ACC112 (cell line): ENCODE measurements around the gene GBA3.

Experiments used
- H2AFZ ChIP-seq: fragments of 200-600 bp; sonication (generic); one replicate; pipeline ENCODE4 v1.6.0; 2017; ENCODE audit warnings: antibody characterized with exemption, low read length; ENCODE audit not compliant: unreplicated experiment
- H3K27ac ChIP-seq: fragments of 200-600 bp; sonication (generic); 2 replicates; pipeline ENCODE4 v1.5.1; 2014; ENCODE audit warnings: low read depth, mild to moderate bottlenecking, antibody characterized with exemption, low read length, moderate library complexity
- H3K27me3 ChIP-seq: fragments of 200-600 bp; sonication (generic); 2 replicates; pipeline ENCODE4 v1.6.1; 2014; ENCODE audit warnings: mild to moderate bottlenecking, antibody characterized with exemption, low read length, moderate library complexity, mixed read lengths; ENCODE audit not compliant: insufficient read depth
- H3K36me3 ChIP-seq: fragments of 200-600 bp; sonication (generic); 2 replicates; pipeline ENCODE4 v1.6.1; 2016; ENCODE audit warnings: mild to moderate bottlenecking, antibody characterized with exemption, low read length, moderate library complexity, mixed read lengths; ENCODE audit not compliant: insufficient read depth
- H3K4me1 ChIP-seq: fragments of 200-600 bp; sonication (generic); one replicate; pipeline ENCODE4 v1.6.1; 2016; ENCODE audit warnings: low read length, mixed read lengths; ENCODE audit not compliant: insufficient read depth, unreplicated experiment, control insufficient read depth
- H3K4me3 ChIP-seq: fragments of 200-600 bp; sonication (generic); 2 replicates; pipeline ENCODE4 v1.5.1; 2014; ENCODE audit warnings: mild to moderate bottlenecking, low read depth, low read length
- H3K79me2 ChIP-seq: fragments of 200-600 bp; sonication (generic); one replicate; pipeline ENCODE4 v1.6.0; 2016; ENCODE audit warnings: low read length; ENCODE audit not compliant: control insufficient read depth, unreplicated experiment, insufficient read depth

Gene GBA3

DNA sequence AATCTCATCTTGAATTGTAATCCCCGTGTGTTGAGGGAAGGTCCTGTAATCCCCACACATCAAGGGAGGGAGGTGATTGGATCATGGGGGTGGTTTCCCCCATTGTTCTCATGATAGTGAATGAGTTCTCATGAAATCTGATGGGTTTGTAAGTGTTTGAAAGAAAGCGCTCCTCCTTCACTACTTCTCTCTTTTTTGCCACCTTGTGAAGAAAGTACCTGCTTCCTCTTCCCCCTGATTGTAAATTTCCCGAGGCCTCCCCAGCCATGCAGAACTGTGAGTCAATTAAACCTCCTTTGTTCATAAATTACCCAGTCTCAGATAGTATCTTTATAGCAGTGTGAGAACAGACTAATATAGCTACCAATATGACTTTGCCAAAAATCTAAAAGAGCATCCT, 41.1 kb downstream of the GBA3 start:
- Histone ChIP-seq H3K4me1 (no peaks in the 10 kb centered on the region), H2AFZ (no peak overlapping the region), H3K27ac (no peak overlapping the region)

DNA sequence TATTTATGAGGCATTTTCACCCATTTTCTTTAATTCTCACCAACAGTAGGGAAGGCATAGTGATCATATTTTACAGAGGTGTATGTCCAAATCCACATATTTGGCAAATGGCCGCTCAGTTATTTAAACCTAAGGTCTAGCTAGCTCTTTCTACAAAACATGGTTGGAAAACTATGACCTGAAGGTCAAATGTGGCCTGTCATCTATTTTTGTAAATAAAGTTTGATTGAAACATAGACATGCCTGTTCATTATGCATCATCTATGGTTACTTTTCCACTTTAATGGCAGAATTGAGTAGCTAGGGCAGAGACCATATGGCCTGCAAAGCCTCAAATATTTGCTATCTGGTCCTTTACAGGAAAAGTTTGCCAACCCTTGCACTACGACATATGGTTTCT, 44.2 kb downstream of the GBA3 start:
- no peaks in the 10 kb centered on the region for H3K4me1 ChIP-seq

More for the DNA sequence above, 41.1 kb downstream of the GBA3 start:
- H3K4me3 ChIP-seq = no peak overlapping the region
- no peaks in the 10 kb centered on the region for H3K36me3 ChIP-seq
- H3K79me2 ChIP-seq = no peaks in the 10 kb centered on the region
- H3K27me3 ChIP-seq = peaks cover 30% of the 10 kb centered on the region

DNA sequence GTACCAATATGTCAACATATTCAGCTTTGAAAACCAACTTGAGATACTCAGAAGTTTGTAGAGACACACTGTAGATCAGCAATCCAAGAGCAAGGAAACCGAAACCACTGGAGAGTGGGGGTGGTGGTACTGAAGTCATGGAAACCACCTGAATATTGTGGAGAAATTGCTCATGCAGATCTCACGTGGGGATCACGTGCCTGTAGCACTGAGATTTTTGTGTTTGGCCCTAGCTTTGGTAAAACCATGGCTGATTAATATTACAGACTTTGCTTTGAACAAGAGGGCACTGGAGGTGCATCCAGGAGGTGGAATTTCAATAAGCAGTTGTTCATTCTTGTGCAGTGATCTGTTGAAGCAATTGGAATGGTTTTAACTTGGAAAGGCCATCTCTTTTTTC, 47.2 kb downstream of the GBA3 start:
- Histone ChIP-seq H3K4me3 (no peak overlapping the region), H3K27ac (no peak overlapping the region), H3K36me3 (no peaks in the 10 kb centered on the region), H3K4me1 (no peaks in the 10 kb centered on the region), H2AFZ (no peak overlapping the region), H3K27me3 (peaks cover 14% of the 10 kb centered on the region), H3K79me2 (no peaks in the 10 kb centered on the region)

More for the DNA sequence above, 44.2 kb downstream of the GBA3 start:
- no peak overlapping the region for H2AFZ ChIP-seq
- H3K27me3 ChIP-seq = peaks cover 22% of the 10 kb centered on the region
- H3K27ac ChIP-seq = no peak overlapping the region
- no peak overlapping the region for H3K4me3 ChIP-seq
- H3K36me3 ChIP-seq = no peaks in the 10 kb centered on the region
- H3K79me2 ChIP-seq = no peaks in the 10 kb centered on the region

DNA sequence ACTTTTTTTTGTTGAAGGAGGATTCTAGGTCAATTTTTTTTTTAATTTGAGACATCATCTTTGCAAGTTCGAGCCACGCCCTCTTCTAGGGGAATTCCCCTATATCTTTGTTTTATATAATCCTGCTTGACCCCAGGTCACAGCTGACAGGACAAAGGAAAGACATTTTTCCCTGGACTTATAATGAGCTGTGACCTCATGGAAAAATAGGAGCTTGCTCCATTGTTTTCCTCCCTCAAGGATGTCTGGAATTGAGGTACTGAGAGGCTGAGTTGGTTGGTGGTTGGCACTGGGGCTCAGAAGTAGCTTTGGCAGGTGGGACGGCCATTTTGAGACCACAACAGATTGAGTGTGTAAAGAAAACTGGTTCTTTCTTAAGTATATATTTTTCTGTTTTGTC, 49.0 kb downstream of the GBA3 start:
- no peak overlapping the region for H2AFZ ChIP-seq
- no peaks in the 10 kb centered on the region for H3K36me3 ChIP-seq
- H3K79me2 ChIP-seq = no peaks in the 10 kb centered on the region
- H3K4me1 ChIP-seq = no peaks in the 10 kb centered on the region
- H3K27ac ChIP-seq = no peak overlapping the region
- H3K27me3 ChIP-seq = peaks cover 31% of the 10 kb centered on the region
- no peak overlapping the region for H3K4me3 ChIP-seq

DNA sequence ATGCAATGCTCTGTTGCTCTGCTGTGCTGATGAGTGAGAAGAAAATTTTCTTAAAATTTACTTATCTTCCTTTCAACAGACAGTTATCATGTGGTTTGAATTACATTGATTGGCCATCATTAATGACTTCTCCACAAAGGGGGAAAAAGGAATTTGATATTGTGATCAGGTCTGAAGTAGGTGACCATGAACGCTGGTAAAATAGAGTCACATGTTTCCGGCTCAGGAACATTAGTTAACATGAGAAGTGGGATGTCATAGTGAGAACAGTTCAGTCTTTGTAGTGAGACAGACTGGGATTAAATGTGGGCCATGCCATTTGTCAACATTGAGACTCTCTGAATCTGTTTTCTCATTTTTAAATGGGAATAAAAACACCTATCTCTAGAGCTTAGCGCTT, 50.6 kb downstream of the GBA3 start:
- no peak overlapping the region for H2AFZ ChIP-seq
- no peaks in the 10 kb centered on the region for H3K36me3 ChIP-seq
- H3K4me1 ChIP-seq = no peaks in the 10 kb centered on the region
- H3K27ac ChIP-seq = no peak overlapping the region
- H3K4me3 ChIP-seq = no peak overlapping the region
- no peaks in the 10 kb centered on the region for H3K79me2 ChIP-seq
- peaks cover 38% of the 10 kb centered on the region for H3K27me3 ChIP-seq

DNA sequence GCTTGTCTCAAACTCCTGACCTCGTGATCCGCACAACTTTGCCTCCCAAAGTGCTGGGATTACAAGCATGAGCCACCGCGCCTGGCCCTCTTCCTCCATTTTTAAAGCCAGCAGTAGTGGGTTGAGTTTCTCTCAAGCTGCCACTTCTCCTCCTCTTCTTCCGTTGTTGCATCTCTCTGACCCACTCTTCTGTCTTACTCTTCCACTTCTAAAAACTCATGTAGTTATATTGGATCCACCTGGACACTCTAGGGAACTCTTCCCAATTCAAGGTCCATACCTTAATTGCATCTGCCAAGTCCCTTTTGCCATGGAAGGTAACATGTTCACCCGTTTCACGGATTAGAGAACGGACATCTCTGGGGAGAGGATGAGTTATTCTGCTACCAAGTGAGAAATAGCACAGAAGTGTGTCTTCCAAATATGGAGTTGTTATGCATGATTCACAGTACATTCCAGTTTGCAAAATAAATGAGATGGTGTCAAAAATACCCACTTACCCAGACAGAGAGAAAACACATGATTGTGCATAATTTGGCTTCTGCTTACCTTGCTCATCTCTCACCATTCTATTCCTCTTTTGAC, 51.8 kb downstream of the GBA3 start:
- no peak overlapping the region for H3K4me3 ChIP-seq

DNA sequence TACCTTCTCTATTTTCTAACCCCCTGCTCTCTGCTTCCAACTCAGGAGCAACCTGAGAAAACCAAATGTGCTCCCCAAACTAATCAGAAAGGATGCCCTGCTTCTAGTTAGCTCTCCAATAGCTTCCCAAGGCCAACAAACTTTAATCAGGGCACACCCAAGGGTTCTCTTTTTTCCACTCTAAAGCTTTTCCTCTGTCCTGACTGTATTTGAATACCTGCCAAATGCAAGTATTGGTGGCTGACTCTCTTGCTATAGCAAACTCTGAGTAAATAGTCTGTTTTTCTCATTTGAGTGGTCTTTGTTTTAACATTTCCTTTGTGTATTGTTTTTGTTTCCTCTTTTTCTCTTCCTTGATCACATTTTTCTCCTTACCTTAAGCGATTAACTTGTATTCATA, 52.5 kb downstream of the GBA3 start:
- Histone ChIP-seq H3K36me3 (no peaks in the 10 kb centered on the region), H3K79me2 (no peaks in the 10 kb centered on the region), H3K27ac (no peak overlapping the region), H3K4me1 (no peaks in the 10 kb centered on the region), H3K4me3 (no peak overlapping the region), H2AFZ (no peak overlapping the region), H3K27me3 (peaks cover 57% of the 10 kb centered on the region)

More for the DNA sequence above, 51.8 kb downstream of the GBA3 start:
- Histone ChIP-seq H3K4me1 (no peaks in the 10 kb centered on the region), H3K27ac (no peak overlapping the region), H3K27me3 (peaks cover 51% of the 10 kb centered on the region), H2AFZ (no peak overlapping the region), H3K36me3 (no peaks in the 10 kb centered on the region), H3K79me2 (no peaks in the 10 kb centered on the region)

DNA sequence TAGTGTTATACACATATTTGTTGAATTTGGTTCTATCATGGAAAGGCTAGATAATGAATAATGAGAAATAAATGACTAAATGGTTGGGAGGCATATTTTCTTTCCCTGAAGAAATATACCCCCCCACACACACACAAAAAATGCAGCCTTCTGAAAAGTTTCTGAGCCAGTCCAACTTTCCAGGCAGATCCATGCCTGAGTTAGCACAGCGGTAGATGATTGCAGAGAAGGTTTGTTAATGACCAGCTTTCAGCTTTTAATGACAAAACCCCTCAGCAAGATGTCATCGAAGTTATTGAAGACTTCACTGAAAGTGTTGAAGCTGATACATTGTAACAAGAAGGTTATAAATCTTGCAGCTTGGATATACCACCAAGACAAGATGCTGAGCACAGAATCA, 61.4 kb downstream of the GBA3 start:
- Histone ChIP-seq H2AFZ (no peak overlapping the region), H3K79me2 (no peaks in the 10 kb centered on the region), H3K36me3 (no peaks in the 10 kb centered on the region), H3K27me3 (peaks cover 47% of the 10 kb centered on the region), H3K4me3 (no peak overlapping the region), H3K27ac (no peak overlapping the region), H3K4me1 (no peaks in the 10 kb centered on the region)

DNA sequence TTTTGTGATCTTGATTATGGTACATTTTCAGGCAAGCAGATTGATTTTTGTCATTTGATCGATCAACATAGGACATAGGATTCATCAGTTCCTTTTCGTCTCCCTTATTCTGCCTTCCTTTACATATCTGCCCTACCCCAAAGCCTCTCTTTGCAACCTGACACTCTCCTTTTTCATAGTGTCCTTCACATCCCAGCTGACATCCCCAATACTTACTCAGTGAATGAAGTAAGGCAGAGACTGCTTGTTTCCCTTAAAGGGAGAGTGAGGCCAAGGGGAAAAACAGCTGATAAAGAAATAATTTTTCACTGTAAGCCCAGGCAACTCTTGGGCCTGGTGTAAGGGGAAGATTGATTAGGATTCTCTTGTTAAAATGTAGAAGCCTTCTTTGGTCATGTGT, 69.8 kb downstream of the GBA3 start:
- Histone ChIP-seq H3K79me2 (no peaks in the 10 kb centered on the region), H3K27ac (no peak overlapping the region), H3K4me1 (no peaks in the 10 kb centered on the region), H3K36me3 (no peaks in the 10 kb centered on the region), H2AFZ (no peak overlapping the region), H3K27me3 (peaks cover 79% of the 10 kb centered on the region), H3K4me3 (no peak overlapping the region)

DNA sequence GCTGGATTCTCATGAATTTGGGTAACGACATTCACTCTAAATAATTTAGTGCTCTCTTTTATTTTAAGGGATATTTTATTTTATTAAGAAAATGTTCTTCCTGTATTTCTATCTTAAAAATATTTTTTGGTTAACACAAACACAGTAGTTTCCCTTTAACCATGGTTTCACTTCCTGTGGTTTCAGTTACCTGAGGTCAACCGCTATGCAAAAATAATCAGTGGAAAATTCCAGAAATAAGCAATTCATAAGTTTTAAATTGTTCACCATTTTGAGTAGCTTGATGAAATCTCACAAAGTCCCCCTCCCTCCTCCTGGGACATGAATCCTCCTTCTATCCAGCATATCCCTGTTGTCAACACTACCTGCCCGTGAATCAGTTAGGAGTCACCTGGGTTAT, 71.4 kb downstream of the GBA3 start:
- Histone ChIP-seq H3K4me1 (no peaks in the 10 kb centered on the region), H3K79me2 (no peaks in the 10 kb centered on the region), H3K27me3 (peaks cover 72% of the 10 kb centered on the region), H3K4me3 (no peak overlapping the region), H2AFZ (no peak overlapping the region), H3K36me3 (no peaks in the 10 kb centered on the region), H3K27ac (no peak overlapping the region)

DNA sequence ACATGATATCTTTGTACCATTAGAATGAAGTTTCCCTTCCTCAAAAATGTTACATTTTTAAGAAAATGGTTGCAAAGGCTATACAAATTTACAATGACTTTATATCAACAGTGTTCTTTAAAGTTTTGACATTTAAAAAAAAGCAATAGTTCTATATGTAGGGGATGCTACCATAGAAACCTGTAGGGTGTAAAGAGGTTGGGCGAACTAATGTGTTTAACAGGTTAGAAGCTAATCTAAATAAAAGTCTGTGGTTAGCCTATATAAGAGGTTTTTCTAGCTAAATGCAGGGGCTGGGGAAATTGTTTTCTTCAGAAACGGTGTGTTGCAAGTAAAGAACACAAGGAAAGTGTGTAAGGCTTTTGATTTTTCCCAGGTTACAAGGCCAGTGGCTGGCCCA, 73.3 kb downstream of the GBA3 start:
- Histone ChIP-seq H3K36me3 (no peaks in the 10 kb centered on the region), H3K27ac (no peak overlapping the region)

More for the DNA sequence above, 73.3 kb downstream of the GBA3 start:
- no peak overlapping the region for H2AFZ ChIP-seq
- H3K4me1 ChIP-seq = no peaks in the 10 kb centered on the region
- no peak overlapping the region for H3K4me3 ChIP-seq
- H3K79me2 ChIP-seq = no peaks in the 10 kb centered on the region
- H3K27me3 ChIP-seq = peaks cover 59% of the 10 kb centered on the region
